Hepatocyte (in vitro differentiated cells): ENCODE measurements around the gene PTPRD. TPM values are rescaled to one million over a fixed set of nuclear protein-coding genes. Genes with fewer than 3 reads are reported as not detected.

Source experiments
- DNase-seq: peaks from one replicate; pipeline ENCODE4 v3.0.0-alpha.2; 2016; ENCODE audit warnings: low spot score
- H2AFZ ChIP-seq: fragments of 200-600 bp; sonication (generic); 2 replicates; pipeline ENCODE4 v1.6.0; 2016; ENCODE audit warnings: antibody characterized with exemption, mild to moderate bottlenecking
- H3K27ac ChIP-seq: fragments of 200-600 bp; sonication (generic); 2 replicates; pipeline ENCODE4 v1.5.1; 2016; ENCODE audit warnings: mild to moderate bottlenecking
- H3K27me3 ChIP-seq: fragments of 200-600 bp; sonication (generic); 2 replicates; pipeline ENCODE4 v1.6.1; 2016
- H3K36me3 ChIP-seq: fragments of 200-600 bp; sonication (generic); replicated peaks from 2 replicates; pipeline ENCODE4 v1.5.1; 2016; ENCODE audit warnings: low read depth; ENCODE audit not compliant: insufficient read depth
- H3K4me1 ChIP-seq: fragments of 200-600 bp; sonication (generic); 2 replicates; pipeline ENCODE4 v1.5.1; 2016; ENCODE audit warnings: mild to moderate bottlenecking, moderate library complexity; ENCODE audit not compliant: insufficient read depth
- H3K4me2 ChIP-seq: fragments of 200-600 bp; sonication (generic); 2 replicates; pipeline ENCODE4 v1.6.0; 2016
- H3K4me3 ChIP-seq: fragments of 200-600 bp; sonication (generic); 2 replicates; pipeline ENCODE4 v1.5.1; 2016; ENCODE audit warnings: mild to moderate bottlenecking
- H3K79me2 ChIP-seq: fragments of 200-600 bp; sonication (generic); 2 replicates; pipeline ENCODE4 v1.6.0; 2017; ENCODE audit warnings: mild to moderate bottlenecking
- H3K9me2 ChIP-seq: fragments of 200-600 bp; sonication (generic); replicated peaks from 2 replicates; pipeline ENCODE4 v1.6.0; 2017; ENCODE audit warnings: mild to moderate bottlenecking; ENCODE audit not compliant: insufficient read depth
- H3K9me3 ChIP-seq: fragments of 200-600 bp; sonication (generic); 2 replicates; pipeline ENCODE4 v1.5.1; 2016; ENCODE audit warnings: low read depth, mild to moderate bottlenecking
- H4K20me1 ChIP-seq: fragments of 200-600 bp; sonication (generic); 2 replicates; pipeline ENCODE4 v1.6.0; 2016; ENCODE audit warnings: mild to moderate bottlenecking; ENCODE audit not compliant: insufficient read depth, poor library complexity, severe bottlenecking
- CTCF ChIP-seq: fragments of 200-600 bp; sonication (generic); IDR thresholded peaks from 2 replicates; pipeline ENCODE4 v1.5.1; 2016; ENCODE audit warnings: antibody characterized with exemption, mild to moderate bottlenecking; ENCODE audit not compliant: poor library complexity
- EZH2 ChIP-seq: fragments of 200-600 bp; sonication (generic); IDR thresholded peaks from 2 replicates; pipeline ENCODE4 v1.6.1; 2016; ENCODE audit warnings: antibody characterized with exemption, mild to moderate bottlenecking, borderline replicate concordance
- EZH2phosphoT487 ChIP-seq: fragments of 200-600 bp; sonication (generic); IDR thresholded peaks from one replicate; pipeline ENCODE4 v1.6.1; 2018; ENCODE audit warnings: antibody characterized with exemption, mild to moderate bottlenecking, low read depth, moderate library complexity; ENCODE audit not compliant: unreplicated experiment, severe bottlenecking
- WGBS: methylation state at CpG from one replicate; pipeline ENCODE4 v1.1.6; 2016; ENCODE audit warnings: low lambda C conversion rate; ENCODE audit errors: missing lambda C conversion rate; 5-methylcytosine and 5-hydroxymethylcytosine counted together
- polyA plus RNA-seq: library from polyadenylated mRNA; unstranded; fragments of >200 nt; fragmentation: Nextera tagmentation; extraction: Ambion mirVana; gene quantifications from 2 replicates; pipeline ENCODE4 v1.2.1, GENCODE V29; 2016
- total RNA-seq: library from RNA; depleted of rRNA; stranded (reverse); fragments of >200 nt; gene quantifications from 2 replicates; pipeline ENCODE4 v1.2.3, GENCODE V29; 2014

PTPRD gene
- total and polyA plus RNA-seq, 2 experiments from 2014 or later = 6.5 to 77.6 TPM

GRCh38 chr9:8802242-8802641 lies 1810.6 kb downstream of the PTPRD start:
- no peaks in the 10 kb centered on the region for H3K27me3 ChIP-seq
- no peak overlapping the region for H3K27ac ChIP-seq
- H3K36me3 ChIP-seq = no peaks in the 10 kb centered on the region
- no peak overlapping the region for H2AFZ ChIP-seq
- WGBS = 79% methylated on average over 4 of the region's 4 CpGs
- H3K79me2 ChIP-seq = peaks cover 4% of the 10 kb centered on the region
- H3K4me2 ChIP-seq = no peak overlapping the region
- no peaks in the 10 kb centered on the region for H3K9me2 ChIP-seq
- H3K4me3 ChIP-seq = no peak overlapping the region
- no peaks in the 10 kb centered on the region for H4K20me1 ChIP-seq
- no peak for TF ChIP-seq EZH2
- no peak for TF ChIP-seq EZH2phosphoT487
- TF ChIP-seq CTCF = no peak
- H3K9me3 ChIP-seq = no peaks in the 10 kb centered on the region
- no peaks in the 10 kb centered on the region for H3K4me1 ChIP-seq
- DNase-seq = no peak

GRCh38 chr9:8800196-8800595 lies 1812.6 kb downstream of the PTPRD start:
- Histone ChIP-seq H3K4me2 (no peak overlapping the region), H2AFZ (no peak overlapping the region), H3K4me1 (no peaks in the 10 kb centered on the region), H3K27me3 (no peaks in the 10 kb centered on the region), H4K20me1 (no peaks in the 10 kb centered on the region), H3K79me2 (peaks cover 4% of the 10 kb centered on the region), H3K4me3 (no peak overlapping the region), H3K9me3 (no peaks in the 10 kb centered on the region), H3K36me3 (no peaks in the 10 kb centered on the region), H3K9me2 (no peaks in the 10 kb centered on the region), H3K27ac (no peak overlapping the region)
- DNase-seq = no peak
- 74% methylated on average over 3 of the region's 3 CpGs for WGBS
- TF ChIP-seq EZH2phosphoT487 (no peak), CTCF (no peak), EZH2 (no peak)

GRCh38 chr9:8799615-8800014 lies 1813.2 kb downstream of the PTPRD start:
- H3K27ac ChIP-seq = no peak overlapping the region
- no peaks in the 10 kb centered on the region for H3K4me1 ChIP-seq
- H3K27me3 ChIP-seq = no peaks in the 10 kb centered on the region
- H2AFZ ChIP-seq = no peak overlapping the region
- no peaks in the 10 kb centered on the region for H4K20me1 ChIP-seq
- no peak for TF ChIP-seq EZH2
- no peak for DNase-seq
- no peak overlapping the region for H3K4me2 ChIP-seq
- no peaks in the 10 kb centered on the region for H3K9me2 ChIP-seq
- no peaks in the 10 kb centered on the region for H3K9me3 ChIP-seq
- no peak overlapping the region for H3K4me3 ChIP-seq
- H3K79me2 ChIP-seq = peaks cover 4% of the 10 kb centered on the region
- H3K36me3 ChIP-seq = no peaks in the 10 kb centered on the region

GRCh38 chr9:8799206-8799605 lies 1813.6 kb downstream of the PTPRD start:
- no peaks in the 10 kb centered on the region for H3K9me3 ChIP-seq
- H3K27ac ChIP-seq = no peak overlapping the region
- TF ChIP-seq EZH2 = no peak
- no peak for TF ChIP-seq EZH2phosphoT487
- TF ChIP-seq CTCF = no peak
- no peak overlapping the region for H3K4me3 ChIP-seq
- H2AFZ ChIP-seq = no peak overlapping the region
- no peaks in the 10 kb centered on the region for H3K4me1 ChIP-seq
- no peaks in the 10 kb centered on the region for H4K20me1 ChIP-seq
- H3K36me3 ChIP-seq = no peaks in the 10 kb centered on the region
- H3K27me3 ChIP-seq = no peaks in the 10 kb centered on the region
- DNase-seq = no peak
- H3K79me2 ChIP-seq = peaks cover 4% of the 10 kb centered on the region
- H3K4me2 ChIP-seq = no peak overlapping the region
- no peaks in the 10 kb centered on the region for H3K9me2 ChIP-seq
